HPDE6-E6E7 (cell line): ENCODE measurements around the gene CACYBP.

ENCODE experiments used
- DNase-seq: peaks from one replicate; pipeline ENCODE4 v3.0.0; 2011; ENCODE audit warnings: missing footprints; ENCODE audit errors: extremely low spot score

Gene CACYBP, protein sequence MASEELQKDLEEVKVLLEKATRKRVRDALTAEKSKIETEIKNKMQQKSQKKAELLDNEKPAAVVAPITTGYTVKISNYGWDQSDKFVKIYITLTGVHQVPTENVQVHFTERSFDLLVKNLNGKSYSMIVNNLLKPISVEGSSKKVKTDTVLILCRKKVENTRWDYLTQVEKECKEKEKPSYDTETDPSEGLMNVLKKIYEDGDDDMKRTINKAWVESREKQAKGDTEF

GRCh38 chr1:174999936-175000696, at the start of gene CACYBP:
CACYBP (plus strand) TSS chr1:174999947; CDS start chr1:175000181, 234 bp downstream.
- DNase-seq = no peak

GRCh38 chr1:174953285-174954072, 46.3 kb upstream of the CACYBP start:
- no peak for DNase-seq

DNA sequence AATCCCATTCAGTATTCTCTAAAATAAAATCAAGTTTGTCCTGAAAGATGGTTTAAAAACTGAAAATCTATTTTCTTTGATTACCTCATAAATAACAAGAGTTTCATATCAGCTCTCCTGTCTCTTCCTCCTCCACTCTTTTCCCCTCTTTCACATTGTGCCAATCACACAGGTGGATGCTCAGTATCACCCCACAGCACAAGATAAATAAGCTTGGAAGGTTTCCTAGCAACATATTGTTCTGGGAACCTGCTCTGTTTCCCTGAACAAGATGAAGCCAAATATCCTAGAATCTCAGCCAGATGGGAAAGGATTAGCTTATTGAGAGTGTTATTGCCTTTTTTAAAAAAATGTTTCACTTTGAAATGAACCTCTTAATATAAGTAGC, 45.7 kb upstream of the CACYBP start:
- DNase-seq = no peak

GRCh38 chr1:174954671-174955669, 44.8 kb upstream of the CACYBP start:
- DNase-seq = no peak

- no peak for DNase-seq
Measured at GRCh38 chr1:174956086-174956485, 43.7 kb upstream of the CACYBP start.

DNA sequence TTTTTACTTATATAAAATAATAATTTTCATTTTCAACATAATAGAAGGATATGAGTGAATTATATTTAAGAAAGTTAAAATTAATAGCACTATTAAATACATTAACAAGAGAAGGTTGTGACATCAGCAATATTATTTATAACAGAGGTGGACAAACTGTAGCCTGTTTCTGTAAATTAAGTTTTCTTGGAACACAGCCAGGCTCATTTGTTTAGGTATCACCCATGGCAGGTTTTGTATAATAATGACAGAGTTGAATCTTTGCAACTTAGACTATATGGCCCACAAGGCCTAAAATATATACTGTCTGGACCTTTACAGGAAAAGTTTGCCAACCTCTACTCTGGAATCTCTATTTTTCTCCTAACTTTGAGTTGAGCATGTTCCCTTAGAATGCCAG, 42.8 kb upstream of the CACYBP start:
- no peak for DNase-seq

GRCh38 chr1:174957829-174958228, 41.9 kb upstream of the CACYBP start:
- DNase-seq = no peak

DNA sequence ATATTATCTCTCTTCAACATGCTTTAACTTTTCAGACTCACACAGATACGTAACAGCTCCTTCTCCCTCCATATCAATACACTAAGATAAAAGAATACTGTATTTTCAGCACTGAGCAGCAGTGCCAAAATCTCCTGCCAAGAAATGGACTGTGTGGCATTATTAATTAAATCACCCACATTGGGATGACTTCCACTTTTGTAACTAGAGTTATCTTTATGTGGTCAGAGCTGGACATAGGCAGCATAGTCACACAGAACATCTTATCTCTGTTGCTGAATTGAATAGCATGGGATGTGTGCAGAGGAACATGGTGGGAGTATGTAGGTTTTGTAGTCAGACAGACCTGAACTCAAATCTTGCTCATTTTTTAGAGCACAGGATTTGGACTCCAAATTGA, 41.4 kb upstream of the CACYBP start:
- no peak for DNase-seq

DNA sequence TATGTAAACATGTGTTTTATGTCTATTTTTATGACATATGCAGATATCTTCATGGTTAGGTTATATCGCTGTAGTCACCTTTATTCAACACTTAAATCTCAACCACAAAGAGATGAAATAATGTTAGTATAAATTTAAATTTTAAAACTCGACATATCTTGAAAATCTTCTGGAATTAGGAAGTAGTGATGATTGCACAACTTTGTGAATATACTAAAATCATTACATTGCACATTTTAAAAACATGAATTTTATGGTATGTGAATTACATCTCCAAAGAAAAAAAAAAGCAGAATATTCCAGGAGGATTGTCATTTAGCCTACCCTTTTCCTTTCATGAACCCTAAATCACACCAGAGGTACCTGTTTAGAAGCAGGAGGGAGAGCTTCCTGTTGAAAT, 39.4 kb upstream of the CACYBP start:
- no peak for DNase-seq

DNA sequence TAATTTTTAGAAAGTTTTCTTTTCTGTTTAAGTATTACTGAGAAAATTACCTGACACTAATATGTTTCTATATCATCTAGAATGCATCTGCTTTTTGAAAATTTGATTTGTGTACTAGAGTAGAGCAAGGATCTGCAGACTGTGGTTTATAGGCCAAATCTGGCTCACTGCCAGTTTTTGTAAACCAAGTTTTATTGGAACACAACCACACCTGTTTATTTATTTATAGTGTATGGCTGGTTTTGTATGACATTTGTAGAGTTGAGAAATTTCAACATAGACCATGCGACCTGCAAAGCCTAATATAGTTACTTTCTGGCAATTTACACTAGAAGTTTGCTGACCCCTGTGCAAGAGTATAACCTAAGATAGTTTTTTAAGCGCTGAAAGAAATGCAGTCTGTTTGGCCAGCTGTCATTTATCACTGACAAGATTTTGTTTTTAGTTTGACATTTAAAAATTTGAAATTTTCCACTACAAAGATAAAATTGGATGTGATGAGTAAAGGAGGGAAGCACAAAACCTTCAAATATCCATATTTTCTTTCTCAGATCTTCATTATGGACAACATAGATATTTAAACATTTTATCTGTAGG, 36.1 kb upstream of the CACYBP start:
- no peak for DNase-seq

GRCh38 chr1:174964261-174964971, 35.3 kb upstream of the CACYBP start:
- DNase-seq = peak; percentile 76

DNA sequence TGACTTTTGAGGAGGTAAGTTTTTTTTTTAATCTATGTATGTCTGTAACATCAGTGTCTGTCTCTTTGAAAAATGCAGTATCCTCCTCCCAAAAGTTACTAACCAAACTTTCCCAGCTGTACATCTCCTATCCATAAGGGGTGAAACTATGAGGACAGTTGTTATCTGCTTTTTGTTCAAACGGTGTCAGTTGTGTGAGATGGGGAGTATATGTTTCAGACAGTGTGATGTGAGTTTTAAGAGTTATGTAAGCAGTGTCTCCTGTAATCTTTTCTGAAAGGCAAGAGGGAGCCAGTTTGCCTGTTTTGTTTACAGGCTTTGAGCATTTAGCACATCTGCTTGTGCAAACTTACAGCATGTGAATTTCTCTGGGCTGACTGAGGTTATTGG, 34.8 kb upstream of the CACYBP start:
- no peak for DNase-seq

DNA sequence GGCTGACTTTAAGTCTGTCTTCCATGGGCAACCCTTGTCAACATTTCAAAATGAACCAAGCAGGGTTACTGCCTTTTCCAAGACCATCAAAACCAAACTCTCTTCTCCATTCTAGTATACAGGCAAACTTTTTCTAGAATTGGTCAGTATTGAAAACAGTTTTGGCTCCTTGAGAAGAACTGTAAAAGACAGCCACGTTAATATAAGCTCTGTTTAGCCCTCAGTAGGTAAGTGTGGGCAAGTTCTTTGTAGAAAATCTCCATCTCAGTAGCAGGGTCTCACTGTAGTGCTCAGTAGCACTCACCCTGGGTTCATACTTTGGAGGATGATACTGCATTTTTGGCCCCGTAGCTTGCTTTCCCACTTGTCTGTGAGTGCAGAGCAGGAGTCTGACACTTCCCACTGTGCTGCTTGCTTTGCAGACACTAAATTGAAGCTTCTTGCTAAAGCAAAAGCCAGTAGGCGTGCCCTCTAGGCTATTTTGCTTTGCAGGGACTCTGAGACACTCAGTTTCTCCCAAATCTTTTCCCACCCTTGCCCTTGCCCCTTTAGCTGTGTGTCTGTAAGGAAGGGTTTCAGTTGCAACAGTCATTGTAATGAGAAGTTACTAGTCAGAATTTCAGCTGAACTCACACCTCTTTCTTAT, 34.3 kb upstream of the CACYBP start:
- DNase-seq = no peak

DNA sequence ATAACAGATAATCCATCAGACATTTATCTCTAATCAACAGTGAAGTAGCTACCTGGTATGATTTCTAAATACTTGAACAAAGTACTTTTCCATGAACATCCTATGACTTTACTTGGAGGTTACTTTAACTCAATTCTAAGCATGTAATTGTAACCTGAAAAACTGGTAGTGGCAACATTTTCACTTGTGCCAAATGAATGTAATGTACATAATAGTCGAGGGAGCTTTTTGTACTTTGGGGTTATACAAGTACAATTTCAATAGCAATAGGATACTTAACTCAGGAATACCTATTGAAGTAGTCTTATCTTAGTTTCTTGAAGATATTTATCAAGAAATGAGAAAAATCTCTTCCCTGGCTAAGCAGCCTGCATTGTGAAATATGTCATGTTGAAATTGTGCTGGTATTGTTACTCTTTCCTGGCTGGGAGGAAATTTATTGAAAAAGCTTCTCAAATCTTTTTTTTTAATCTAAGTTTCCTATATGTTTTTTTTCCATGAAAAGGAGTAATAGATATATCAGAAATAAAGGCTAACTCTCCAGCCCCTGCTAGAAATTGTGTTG, 33.7 kb upstream of the CACYBP start:
- no peak for DNase-seq

GRCh38 chr1:174967845-174968705, 31.7 kb upstream of the CACYBP start:
- DNase-seq = no peak

GRCh38 chr1:174968750-174969244, 30.9 kb upstream of the CACYBP start:
- DNase-seq = no peak

- DNase-seq = no peak
Measured at GRCh38 chr1:174969977-174970376, 29.8 kb upstream of the CACYBP start.

DNA sequence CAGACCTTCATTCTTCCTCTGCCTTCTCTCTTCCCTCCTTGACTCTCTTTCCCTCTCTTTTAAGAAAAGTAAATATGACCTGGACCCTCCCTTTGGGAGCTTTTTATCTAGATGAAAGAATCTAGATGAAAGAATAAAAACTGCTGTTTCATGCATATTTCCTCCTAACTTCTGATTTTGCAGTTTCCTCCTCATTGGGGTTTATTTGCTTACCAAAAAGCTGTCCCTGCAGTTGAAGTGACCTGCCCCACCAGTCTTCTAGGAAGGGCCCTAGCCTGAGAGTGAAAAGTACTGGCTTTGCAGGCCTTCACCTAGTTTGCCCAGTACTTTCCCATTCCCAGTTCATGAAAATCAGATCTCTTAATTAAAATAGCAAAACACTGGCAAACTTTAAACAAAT, 28.3 kb upstream of the CACYBP start:
- DNase-seq = no peak
